Measurements from ENCODE around the gene KYNU.
"Not testable (repeated sequence)": the region's sequence is repeated elsewhere in the genome, so short reads cannot be mapped to it uniquely, and the experiment has no call there.

The KYNU gene

GRCh38 chr2:142878031-142878678, 691 bp downstream of the KYNU start:
- no peak for DNase-seq
- no peak overlapping the region for H3K4me3 Mint-ChIP-seq
- H3K4me1 Mint-ChIP-seq (ENCODE audit: low read depth), result no peaks in the 10 kb centered on the region

GRCh38 chr2:142879151-142879550, 1.7 kb downstream of the KYNU start:
- Mint-ChIP-seq H3K9me3 (peaks cover 4% of the 10 kb centered on the region), H3K27ac (no peak overlapping the region), H3K4me3 (no peak overlapping the region), H3K27me3 (no peaks in the 10 kb centered on the region), H3K36me3 (ENCODE audit: low read depth) (no peaks in the 10 kb centered on the region), H3K4me1 (ENCODE audit: low read depth) (no peaks in the 10 kb centered on the region)
- DNase-seq, result no peak

More at GRCh38 chr2:142878031-142878678, 691 bp downstream of the KYNU start:
- Mint-ChIP-seq H3K36me3 (ENCODE audit: low read depth) (no peaks in the 10 kb centered on the region), H3K27me3 (no peaks in the 10 kb centered on the region), H3K9me3 (no peaks in the 10 kb centered on the region), H3K27ac (no peak overlapping the region)

DNA sequence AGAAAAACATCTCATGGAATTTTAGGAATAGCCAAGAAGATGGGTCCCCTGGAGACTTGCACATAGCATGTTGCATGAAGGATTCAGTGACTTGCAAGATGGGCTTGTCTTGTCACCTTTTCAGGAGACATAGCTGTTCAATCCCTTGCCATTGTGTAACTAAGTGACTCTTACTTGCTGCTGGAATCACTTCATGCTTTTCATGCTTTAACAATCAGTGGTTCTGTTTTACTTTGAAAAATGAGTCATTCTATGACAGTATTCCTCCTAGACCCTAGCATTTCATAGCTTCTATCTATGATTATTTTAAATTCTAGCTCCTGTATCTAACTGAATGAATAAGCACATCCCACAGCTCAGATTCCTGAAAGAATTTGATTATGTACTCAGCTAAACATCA, 2.8 kb downstream of the KYNU start:
- H3K27ac Mint-ChIP-seq, result no peak overlapping the region
- H3K27me3 Mint-ChIP-seq, result no peaks in the 10 kb centered on the region
- H3K9me3 Mint-ChIP-seq, result peaks cover 4% of the 10 kb centered on the region
- no peaks in the 10 kb centered on the region for H3K4me1 Mint-ChIP-seq (ENCODE audit: low read depth)
- H3K4me3 Mint-ChIP-seq, result no peak overlapping the region
- H3K36me3 Mint-ChIP-seq (ENCODE audit: low read depth), result no peaks in the 10 kb centered on the region
- DNase-seq, result no peak

GRCh38 chr2:142881619-142882018, 4.2 kb downstream of the KYNU start:
- no peak for DNase-seq
- Mint-ChIP-seq H3K27me3 (no peaks in the 10 kb centered on the region), H3K36me3 (ENCODE audit: low read depth) (no peaks in the 10 kb centered on the region), H3K27ac (no peak overlapping the region), H3K4me3 (no peak overlapping the region), H3K4me1 (ENCODE audit: low read depth) (no peaks in the 10 kb centered on the region), H3K9me3 (peaks cover 4% of the 10 kb centered on the region)

GRCh38 chr2:142882500-142882899, 5.0 kb downstream of the KYNU start:
- not testable (repeated sequence) for DNase-seq; H3K4me3 Mint-ChIP-seq; H3K36me3 Mint-ChIP-seq (ENCODE audit: low read depth); H3K9me3 Mint-ChIP-seq; H3K27me3 Mint-ChIP-seq; H3K4me1 Mint-ChIP-seq (ENCODE audit: low read depth); H3K27ac Mint-ChIP-seq

DNA sequence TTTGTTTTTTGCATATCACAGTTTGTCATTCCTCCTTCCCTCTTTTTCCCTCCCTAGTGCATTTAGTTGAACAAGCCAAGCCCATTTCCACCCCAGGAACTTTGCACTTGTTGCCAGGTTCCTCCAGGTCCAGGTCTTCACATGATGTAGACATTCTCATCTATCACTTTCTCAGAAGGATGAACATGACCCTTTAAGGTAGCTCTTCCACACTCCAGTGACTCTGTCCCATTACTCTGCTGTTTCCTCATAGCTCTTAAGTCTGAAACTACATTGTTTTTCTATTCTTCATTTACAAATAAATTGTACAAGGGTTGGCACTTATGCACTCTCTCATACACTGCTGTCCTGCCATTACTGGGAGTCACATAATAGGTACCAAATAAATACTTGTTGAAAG, 6.1 kb downstream of the KYNU start:
- no peaks in the 10 kb centered on the region for H3K27me3 Mint-ChIP-seq
- no peak overlapping the region for H3K27ac Mint-ChIP-seq
- H3K36me3 Mint-ChIP-seq (ENCODE audit: low read depth), result no peaks in the 10 kb centered on the region
- H3K4me3 Mint-ChIP-seq, result no peak overlapping the region
- no peaks in the 10 kb centered on the region for H3K4me1 Mint-ChIP-seq (ENCODE audit: low read depth)
- no peak for DNase-seq
- peaks cover 4% of the 10 kb centered on the region for H3K9me3 Mint-ChIP-seq

DNA sequence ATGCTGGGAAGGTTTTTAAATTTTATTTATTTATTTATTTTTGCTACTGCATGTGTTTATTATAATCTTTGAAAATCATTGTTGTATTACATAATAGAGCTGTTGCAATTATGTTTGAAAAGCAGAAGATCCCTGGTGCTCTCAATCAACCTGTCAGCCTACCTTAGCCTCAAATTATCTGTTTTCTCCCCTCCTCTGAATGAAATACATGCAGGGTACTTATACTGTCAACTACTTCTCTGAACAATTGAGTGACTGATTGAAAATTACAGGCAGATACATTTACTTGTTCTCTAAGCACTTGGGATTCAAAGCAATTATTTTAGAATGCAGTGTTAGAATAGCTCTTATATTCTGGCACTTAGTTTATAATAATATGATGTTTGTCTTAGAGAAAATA, 8.1 kb downstream of the KYNU start:
- no peak overlapping the region for H3K4me3 Mint-ChIP-seq

GRCh38 chr2:142892715-142893114, 15.3 kb downstream of the KYNU start:
- Mint-ChIP-seq H3K4me3 (no peak overlapping the region), H3K9me3 (no peaks in the 10 kb centered on the region), H3K27me3 (no peaks in the 10 kb centered on the region), H3K36me3 (ENCODE audit: low read depth) (no peaks in the 10 kb centered on the region), H3K4me1 (ENCODE audit: low read depth) (no peaks in the 10 kb centered on the region), H3K27ac (no peak overlapping the region)
- DNase-seq, result no peak

More for the DNA sequence above, 8.1 kb downstream of the KYNU start:
- H3K27ac Mint-ChIP-seq, result no peak overlapping the region
- H3K27me3 Mint-ChIP-seq, result no peaks in the 10 kb centered on the region
- H3K4me1 Mint-ChIP-seq (ENCODE audit: low read depth), result no peaks in the 10 kb centered on the region
- H3K36me3 Mint-ChIP-seq (ENCODE audit: low read depth), result no peaks in the 10 kb centered on the region
- DNase-seq, result no peak
- peaks cover 4% of the 10 kb centered on the region for H3K9me3 Mint-ChIP-seq

DNA sequence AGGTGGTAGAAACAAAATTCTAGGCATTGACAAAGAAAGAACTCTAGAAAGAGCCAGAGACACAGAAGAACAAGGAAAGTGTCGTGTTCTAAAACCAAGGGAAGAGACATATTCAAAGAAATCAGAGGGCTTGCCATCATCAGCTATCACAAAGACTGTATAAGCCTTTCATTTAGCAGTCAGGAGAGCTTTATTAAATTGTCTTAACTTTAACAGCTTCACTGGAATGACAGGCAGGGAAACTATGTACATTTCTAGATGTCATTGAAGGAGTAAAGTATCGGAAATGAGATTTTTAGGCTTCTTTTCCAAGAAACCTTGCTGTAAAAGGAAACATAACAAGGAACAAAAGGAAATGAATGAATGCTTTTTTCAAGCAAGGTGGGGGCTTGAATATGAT, 15.8 kb downstream of the KYNU start:
- Mint-ChIP-seq H3K9me3 (no peaks in the 10 kb centered on the region), H3K27ac (no peak overlapping the region), H3K4me1 (ENCODE audit: low read depth) (no peaks in the 10 kb centered on the region), H3K27me3 (no peaks in the 10 kb centered on the region), H3K36me3 (ENCODE audit: low read depth) (no peaks in the 10 kb centered on the region), H3K4me3 (no peak overlapping the region)
- DNase-seq, result no peak

DNA sequence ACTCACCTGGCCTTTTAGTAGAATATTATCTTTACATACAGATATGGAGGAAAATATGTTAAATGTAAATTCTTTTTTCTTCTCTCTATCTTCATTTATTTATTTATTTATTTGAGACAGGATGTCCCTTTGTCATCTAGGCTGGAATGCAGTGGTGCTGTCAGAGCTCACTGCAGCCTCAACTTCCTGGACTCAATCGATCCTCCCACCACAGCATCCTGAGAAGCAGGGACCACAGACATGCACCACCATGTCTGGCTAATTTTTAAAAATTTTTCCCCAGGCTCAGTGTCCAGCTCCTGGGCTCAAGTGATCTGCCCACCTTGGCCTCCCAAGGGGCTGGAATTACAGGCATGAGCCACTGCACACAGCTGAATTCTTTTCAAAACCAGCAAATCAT, 20.3 kb downstream of the KYNU start:
- no peaks in the 10 kb centered on the region for H3K36me3 Mint-ChIP-seq (ENCODE audit: low read depth)
- H3K4me1 Mint-ChIP-seq (ENCODE audit: low read depth), result no peaks in the 10 kb centered on the region
- no peak overlapping the region for H3K27ac Mint-ChIP-seq
- H3K4me3 Mint-ChIP-seq, result no peak overlapping the region
- no peaks in the 10 kb centered on the region for H3K9me3 Mint-ChIP-seq
- H3K27me3 Mint-ChIP-seq, result peaks cover 4% of the 10 kb centered on the region
- no peak for DNase-seq

DNA sequence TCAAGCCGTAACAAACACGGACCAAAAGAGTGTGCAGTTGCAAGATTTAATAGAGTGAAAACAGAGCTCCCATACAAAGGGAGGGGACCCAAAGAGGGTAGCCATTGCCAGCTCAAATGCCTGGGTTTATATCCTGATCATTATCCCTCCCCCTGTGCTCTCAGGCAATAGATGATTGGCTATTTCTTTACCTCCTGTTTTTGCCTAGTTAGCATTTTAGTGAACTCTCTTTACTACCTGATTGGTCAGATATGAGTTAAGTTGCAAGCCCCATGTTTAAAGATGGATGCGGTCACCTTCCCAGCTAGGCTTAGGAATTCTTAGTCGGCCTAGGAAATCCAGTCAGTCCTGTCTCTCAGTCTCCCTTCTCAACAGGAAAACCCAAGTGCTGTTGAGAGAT, 22.9 kb downstream of the KYNU start:
- H3K36me3 Mint-ChIP-seq (ENCODE audit: low read depth); H3K4me3 Mint-ChIP-seq; H3K27me3 Mint-ChIP-seq; DNase-seq; H3K27ac Mint-ChIP-seq; H3K9me3 Mint-ChIP-seq; H3K4me1 Mint-ChIP-seq (ENCODE audit: low read depth): not testable (repeated sequence)

GRCh38 chr2:142901780-142902179, 24.3 kb downstream of the KYNU start:
- Mint-ChIP-seq H3K4me3 (no peak overlapping the region), H3K4me1 (ENCODE audit: low read depth) (no peaks in the 10 kb centered on the region), H3K27me3 (peaks cover 4% of the 10 kb centered on the region), H3K27ac (no peak overlapping the region), H3K9me3 (no peaks in the 10 kb centered on the region), H3K36me3 (ENCODE audit: low read depth) (no peaks in the 10 kb centered on the region)
- no peak for DNase-seq

- not testable (repeated sequence) for H3K9me3 Mint-ChIP-seq; H3K36me3 Mint-ChIP-seq (ENCODE audit: low read depth); H3K4me3 Mint-ChIP-seq; H3K27me3 Mint-ChIP-seq; H3K4me1 Mint-ChIP-seq (ENCODE audit: low read depth); DNase-seq; H3K27ac Mint-ChIP-seq
Observed at GRCh38 chr2:142903726-142904125, 26.3 kb downstream of the KYNU start.

- no peak for DNase-seq
- Mint-ChIP-seq H3K9me3 (no peaks in the 10 kb centered on the region), H3K27me3 (no peaks in the 10 kb centered on the region), H3K27ac (no peak overlapping the region), H3K4me1 (ENCODE audit: low read depth) (no peaks in the 10 kb centered on the region), H3K4me3 (no peak overlapping the region), H3K36me3 (ENCODE audit: low read depth) (no peaks in the 10 kb centered on the region)
Observed at GRCh38 chr2:142907653-142908052, 30.2 kb downstream of the KYNU start.

DNA sequence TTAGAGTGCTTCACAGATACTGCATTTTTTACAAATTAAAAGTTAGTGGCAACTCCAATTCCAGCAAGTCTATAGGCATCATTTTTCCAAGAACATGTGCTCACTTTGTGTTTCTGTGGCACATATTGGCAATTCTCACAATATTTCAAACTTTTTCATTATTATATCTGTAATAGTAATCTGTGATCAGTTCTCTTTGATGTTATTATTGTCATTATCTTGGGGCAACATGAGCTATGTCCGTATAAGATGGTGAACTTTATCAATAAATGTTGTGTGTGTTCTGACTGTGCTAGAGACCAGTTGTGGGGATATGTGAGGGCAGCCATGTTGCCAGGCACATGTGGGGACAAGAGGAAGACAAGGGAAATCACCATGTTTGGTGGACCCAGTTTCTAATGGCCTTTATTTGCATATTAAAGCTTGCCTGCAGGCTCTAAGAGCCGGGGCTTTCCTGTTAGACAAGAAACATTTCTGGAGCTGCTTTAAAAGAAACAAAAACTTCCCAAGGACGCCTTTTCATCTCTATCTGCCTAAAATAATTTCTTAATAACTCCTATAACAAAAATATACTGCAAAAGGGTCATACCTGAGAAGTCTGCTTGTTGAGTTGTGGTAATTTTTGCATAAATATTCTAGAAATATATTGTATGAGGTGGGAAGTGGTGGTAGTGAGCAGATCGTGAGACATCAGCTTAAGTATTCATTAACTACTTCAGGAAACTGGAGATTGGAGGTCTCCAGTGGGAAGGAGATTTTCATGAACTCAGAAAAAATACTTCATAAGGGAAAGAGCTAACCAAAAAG, 37.2 kb downstream of the KYNU start:
- no peak overlapping the region for H3K4me3 Mint-ChIP-seq
- peaks cover 4% of the 10 kb centered on the region for H3K27me3 Mint-ChIP-seq
- H3K9me3 Mint-ChIP-seq, result no peaks in the 10 kb centered on the region
- H3K36me3 Mint-ChIP-seq (ENCODE audit: low read depth), result no peaks in the 10 kb centered on the region
- no peak for DNase-seq
- H3K4me1 Mint-ChIP-seq (ENCODE audit: low read depth), result no peaks in the 10 kb centered on the region
- no peak overlapping the region for H3K27ac Mint-ChIP-seq
